GM18508 (cell line): ENCODE measurements around the gene UBXN2A.

Experiments used
- ATAC-seq: cut with Tn5 transposase; IDR thresholded peaks from one replicate; pipeline ENCODE4 v1.9.1; 2021; ENCODE audit warnings: moderate number of reproducible peaks; ENCODE audit not compliant: insufficient read depth, unreplicated experiment

The UBXN2A gene

GRCh38 chr2:23939987-23940717 is at the start of gene UBXN2A:
Gene UBXN2A (plus strand): TSS chr2:23940463. CDS start chr2:23958315, 17,852 bp downstream.
- ATAC-seq = no peak

DNA sequence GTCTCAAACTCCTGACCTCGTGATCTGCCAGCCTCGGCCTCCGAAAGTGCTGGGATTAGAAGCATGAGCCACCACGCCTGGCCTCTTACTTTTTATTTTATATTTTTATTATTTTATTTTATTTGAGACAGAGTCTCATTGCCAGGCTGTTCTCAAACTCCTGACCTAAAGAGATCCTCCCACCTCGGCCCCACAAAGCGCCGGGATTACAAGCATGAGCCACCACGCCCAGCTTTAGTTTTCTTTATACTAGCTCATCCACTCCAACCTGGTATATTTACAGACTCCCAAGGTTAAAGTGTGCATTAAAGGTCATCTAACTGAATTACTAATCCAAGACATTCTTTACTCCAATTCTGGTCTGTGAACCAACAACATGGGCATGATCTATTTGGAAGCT is 40.1 kb upstream of the UBXN2A start:
- ATAC-seq = no peak

DNA sequence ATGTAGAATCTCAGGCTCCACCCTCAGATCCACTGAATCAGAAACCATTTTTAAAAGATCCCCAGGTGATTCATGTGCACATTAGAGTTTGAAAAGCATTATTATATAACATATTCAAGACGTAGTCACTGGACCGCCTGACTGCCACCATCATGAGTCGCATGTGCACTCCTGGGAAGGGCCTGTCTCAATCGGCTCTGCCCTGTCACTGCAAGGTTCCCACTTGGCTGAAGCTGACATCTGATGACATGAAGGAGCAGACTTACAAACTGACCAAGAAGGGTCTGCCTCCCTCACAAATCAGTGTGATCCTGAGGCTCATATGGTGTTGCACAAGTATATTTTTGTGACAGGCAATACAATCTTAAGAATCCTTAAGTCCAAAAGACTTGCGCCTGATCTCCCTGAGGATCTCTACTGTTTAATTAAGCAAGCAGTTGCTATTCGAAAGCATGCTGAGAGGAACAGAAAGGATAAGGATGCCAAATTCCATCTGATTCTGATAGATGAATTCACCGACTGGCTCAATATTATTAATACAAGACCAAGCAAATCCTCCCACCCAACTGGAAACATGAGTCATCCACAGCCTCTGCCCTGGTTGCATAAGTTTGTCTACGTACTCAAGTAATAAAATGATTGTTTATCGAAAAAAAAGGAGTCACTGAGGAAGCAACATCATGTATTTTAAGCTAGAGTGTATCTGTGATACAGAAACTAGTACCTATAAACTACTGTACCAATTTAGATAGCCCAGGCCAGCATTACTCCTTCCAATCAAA is 39.5 kb upstream of the UBXN2A start:
- ATAC-seq = no peak

DNA sequence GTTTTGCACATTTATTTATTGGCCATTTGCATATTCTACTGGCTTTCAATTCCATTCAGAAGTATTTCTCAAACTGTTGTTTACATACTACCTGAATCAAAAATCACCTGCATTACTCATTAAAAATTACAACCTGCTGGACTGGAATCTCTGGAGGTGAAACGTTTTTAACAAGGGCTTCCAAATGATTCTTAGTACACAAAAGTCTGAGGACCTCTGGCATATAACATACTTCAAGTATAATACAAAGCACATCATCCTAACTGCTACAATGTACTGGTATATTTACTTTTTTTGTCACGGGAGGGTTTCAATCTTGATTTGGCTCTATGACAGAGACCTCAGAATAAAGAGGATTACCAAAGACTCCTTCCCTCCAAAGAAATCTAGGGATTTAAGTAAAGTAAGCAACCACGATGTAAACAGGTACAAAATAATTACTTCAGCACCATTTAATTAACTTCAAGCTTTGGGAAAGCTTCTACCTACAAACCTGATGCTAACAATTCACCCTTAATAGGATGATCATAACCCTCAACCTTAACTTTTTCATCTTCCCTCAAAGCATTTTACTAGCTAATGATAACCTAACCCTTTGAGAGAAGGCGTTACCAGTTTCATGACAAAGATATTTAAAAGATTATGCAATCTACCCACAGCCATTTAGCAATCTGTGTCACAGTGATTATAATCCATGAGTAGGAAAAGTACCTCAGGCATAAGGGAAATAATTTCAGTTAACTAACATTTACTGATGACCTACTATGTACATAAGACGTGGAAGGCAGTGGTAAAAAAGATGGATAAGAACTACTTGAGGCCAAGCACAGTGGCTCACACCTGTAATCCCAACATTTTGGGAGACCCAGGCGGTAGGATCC is 38.1 kb upstream of the UBXN2A start:
- ATAC-seq = no peak

DNA sequence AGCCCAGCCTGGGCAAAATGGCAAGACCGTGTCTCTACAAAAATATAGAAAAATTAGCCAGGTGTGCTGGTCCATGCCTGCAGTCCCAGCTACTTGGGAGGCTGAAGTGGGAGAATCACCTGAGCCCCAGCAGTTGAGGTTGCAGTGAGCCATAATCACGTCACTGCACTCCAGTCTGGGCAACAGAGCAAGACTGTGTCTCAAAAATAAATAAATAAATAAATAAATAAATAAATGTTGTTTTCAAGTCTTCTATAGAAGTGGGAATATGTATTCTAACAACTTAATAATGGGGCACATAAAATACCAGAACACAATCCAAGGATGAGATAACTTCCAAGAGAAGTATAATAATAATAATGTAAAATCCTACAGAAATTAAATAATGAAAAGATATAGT is 37.2 kb upstream of the UBXN2A start:
- ATAC-seq = no peak

DNA sequence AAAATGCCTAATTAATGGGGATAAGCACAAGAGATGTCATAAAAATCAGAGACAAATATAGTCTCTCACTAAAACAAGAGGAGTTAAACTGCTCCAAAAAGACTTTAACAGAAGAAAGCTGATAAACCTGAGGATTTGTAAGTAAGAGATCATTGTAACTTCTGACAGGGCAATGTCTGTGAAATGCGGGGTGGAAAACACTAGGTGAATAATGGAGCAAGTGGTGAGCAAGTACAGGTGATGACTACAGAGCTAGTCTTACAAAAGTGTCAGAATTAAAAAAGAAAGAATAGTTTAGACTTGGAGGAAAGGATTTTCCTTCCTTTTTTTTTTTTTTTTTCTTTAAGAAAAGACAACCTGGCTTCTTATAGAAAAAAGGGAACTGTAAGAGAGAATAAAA is 36.0 kb upstream of the UBXN2A start:
- ATAC-seq = no peak

DNA sequence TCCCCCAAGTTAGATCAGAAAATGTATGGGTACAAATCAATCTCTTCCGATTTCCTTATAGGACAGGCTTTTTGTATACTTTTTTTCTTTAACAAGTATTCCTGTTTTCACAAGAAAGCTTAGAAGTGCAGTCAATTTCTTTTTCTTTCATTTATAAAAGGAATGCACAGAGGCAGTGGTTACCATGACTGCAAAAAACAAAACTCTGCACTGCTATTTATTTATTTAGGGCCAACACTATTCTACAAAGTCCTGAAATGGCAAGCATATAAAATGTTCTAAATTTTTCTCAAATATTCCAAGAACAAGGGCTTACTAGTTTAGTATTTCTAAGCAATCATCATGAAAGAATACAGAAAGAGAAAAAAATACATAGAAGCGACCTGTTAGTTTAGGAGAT is 35.6 kb upstream of the UBXN2A start:
- no peak for ATAC-seq

DNA sequence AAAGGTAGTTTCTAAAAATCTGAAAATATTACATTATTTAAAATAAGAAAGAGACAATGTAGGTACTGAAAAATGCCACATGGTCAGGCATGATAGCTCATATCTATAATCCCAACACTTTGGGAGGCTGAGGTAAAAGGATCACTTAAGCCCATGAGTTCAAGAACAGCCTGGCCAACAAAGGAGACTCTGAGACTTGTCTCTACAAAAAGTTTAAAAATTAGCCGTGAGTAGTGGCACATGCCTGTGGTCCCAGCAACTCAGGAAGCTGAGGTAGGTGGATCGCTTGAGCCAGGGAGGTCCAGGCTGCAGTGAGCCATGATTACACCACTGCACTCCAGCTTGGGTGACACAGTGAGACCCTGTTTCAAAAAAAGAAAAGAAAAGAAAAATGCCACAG is 35.1 kb upstream of the UBXN2A start:
- no peak for ATAC-seq

DNA sequence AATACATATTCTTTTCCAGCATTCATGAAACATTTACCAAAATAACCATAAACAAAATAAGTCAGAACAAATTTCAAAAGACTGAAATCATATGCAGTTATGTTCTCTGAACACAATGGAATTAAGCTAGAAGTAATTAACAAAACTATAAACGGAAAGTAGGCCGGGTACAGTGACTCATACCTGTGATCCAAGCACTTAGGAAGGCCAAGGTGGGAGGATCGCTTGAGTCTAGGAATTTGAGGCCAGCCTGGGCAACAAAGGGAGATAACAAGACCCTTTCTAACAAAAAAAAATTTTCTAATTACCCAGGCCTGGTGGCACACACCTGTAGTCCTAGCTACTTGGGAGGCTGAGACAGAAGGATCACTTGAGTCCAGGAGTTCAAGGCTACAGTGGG is 28.2 kb upstream of the UBXN2A start:
- ATAC-seq = no peak

DNA sequence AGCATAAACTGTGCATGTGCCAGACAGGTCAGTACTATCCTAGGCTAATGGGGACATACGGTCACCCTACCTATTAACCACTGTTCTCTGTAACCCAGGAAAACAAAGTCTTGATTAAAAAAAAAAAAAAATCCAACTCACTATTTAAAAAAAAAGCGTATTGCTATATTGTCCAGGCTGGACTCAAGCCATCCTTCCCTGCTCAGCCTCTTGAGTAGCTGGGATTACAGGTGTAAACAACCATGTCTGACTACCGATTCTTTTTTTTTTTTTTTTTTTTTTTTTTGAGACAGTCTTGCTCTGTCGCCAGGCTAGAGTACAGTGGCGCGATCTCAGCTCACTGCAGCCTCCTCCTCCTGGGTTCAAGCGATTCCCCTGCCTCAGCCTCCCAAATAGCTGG is 24.9 kb upstream of the UBXN2A start:
- ATAC-seq = no peak

- no peak for ATAC-seq
Observed at GRCh38 chr2:23916727-23917405, 23.4 kb upstream of the UBXN2A start.

GRCh38 chr2:23918837-23919489 is 21.3 kb upstream of the UBXN2A start:
- ATAC-seq = no peak

GRCh38 chr2:23924589-23925359 is 15.5 kb upstream of the UBXN2A start:
- no peak for ATAC-seq

GRCh38 chr2:23925702-23926289 is 14.5 kb upstream of the UBXN2A start:
- peak; percentile 38 for ATAC-seq

DNA sequence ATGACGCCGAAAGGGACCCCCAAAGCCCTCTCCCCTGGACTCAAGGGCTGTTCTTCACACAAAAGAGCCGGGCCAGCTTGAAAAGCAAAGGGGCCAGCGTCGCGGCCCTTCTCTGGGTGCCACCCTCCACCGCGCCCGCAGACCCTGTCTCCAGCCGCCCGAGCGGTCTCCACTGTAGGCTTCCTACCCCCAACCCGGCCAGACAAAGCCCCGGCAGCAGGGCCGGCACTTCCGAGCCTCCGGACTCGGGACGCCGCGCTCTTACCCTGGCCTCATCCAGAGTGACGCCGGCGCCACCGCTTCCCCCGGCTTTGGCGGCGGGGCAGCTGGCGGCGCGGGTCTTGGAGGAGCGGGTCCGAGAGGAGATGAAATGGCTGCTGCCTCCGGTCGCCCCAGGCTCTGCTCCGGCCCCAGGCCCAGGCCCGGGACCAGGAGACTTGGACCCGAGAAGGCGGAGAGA is 13.9 kb upstream of the UBXN2A start:
- peak; percentile 4 for ATAC-seq

DNA sequence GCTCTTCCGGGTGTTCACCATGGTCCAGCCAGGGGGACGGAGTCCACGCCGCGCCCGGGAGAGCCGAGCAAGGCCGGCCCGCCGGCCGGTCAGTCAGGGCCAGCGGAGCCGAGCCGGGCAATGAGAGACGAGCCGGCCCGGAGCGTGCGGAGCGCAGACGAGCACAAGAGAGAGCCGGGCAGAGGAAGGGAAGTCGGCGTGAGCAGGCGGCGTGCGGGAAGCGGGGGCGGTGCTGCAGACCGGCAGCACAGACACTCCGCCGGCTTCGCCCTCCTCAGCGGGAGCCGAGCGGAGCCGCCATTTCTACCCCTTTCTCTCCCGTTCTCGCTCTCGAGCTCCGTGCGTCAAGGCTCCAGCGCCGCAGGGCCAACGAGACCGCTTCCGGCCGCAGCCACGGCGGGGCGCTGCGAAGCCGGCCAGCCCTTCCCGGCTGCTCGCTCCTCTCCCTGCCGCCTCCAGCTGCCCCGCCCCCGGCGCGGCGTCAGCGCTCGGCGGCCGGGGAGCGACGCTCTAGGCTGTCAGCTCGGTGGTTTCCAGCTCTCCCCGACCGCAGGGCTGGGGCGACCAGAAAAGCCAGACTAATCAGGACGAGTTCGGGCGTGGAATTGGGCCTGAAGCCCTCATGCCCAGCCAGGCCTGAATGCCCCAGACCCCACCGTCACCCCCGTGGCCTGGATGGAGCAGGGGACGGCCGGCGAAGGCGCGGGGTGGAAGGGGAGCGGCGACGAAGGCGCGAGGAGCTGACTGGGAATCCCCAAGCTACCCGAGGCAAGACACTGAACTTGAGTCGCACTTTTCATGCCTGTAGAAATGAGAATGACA is 13.3 kb upstream of the UBXN2A start, which contains the start of gene ATAD2B:
TSS of gene ATAD2B (minus strand) at position 374 of the 822 bp plus-strand sequence. CDS start at position 21, 353 bp downstream.
- peak; percentile 66 for ATAC-seq

GRCh38 chr2:23934259-23934658 is 6.0 kb upstream of the UBXN2A start:
- ATAC-seq = no peak
